Cortex of kidney (tissue), 1 donor: ENCODE results near the gene MGMT.

Source experiments
- DNase-seq: peaks from one replicate; lab custom pipeline; 2025; lab: John Stamatoyannopoulos, UW

The MGMT gene

DNA sequence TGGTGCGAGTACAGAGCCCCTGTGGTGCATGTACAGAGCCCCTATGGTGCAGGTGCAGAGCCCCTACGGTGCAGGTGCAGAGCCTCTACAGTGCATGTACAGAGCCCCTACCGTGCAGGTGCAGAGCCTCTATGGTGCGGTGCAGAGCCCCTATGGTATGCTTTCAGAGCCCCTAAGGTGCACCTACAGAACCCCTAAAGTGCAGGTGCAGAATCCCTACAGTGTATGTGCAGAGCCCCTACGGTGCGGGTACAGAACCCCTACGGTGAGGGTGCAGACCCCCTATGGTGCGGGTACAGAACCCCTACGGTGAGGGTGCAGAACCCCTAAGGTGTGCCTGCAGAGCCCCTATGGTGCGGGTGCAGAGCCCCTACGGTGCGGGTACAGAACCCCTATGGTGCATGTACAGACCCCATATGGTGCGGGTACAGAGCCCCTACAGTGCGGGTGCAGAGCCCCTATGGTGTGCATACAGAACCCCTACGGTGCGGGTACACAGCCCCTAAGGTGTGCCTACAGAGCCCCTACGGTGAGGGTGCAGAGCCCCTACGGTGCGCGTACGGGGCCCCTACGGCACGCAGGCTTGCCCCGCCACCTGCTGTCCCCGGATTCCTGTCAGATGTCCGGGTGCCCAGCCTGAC is 53.5 kb downstream of the MGMT start:
- no peak for DNase-seq

DNA sequence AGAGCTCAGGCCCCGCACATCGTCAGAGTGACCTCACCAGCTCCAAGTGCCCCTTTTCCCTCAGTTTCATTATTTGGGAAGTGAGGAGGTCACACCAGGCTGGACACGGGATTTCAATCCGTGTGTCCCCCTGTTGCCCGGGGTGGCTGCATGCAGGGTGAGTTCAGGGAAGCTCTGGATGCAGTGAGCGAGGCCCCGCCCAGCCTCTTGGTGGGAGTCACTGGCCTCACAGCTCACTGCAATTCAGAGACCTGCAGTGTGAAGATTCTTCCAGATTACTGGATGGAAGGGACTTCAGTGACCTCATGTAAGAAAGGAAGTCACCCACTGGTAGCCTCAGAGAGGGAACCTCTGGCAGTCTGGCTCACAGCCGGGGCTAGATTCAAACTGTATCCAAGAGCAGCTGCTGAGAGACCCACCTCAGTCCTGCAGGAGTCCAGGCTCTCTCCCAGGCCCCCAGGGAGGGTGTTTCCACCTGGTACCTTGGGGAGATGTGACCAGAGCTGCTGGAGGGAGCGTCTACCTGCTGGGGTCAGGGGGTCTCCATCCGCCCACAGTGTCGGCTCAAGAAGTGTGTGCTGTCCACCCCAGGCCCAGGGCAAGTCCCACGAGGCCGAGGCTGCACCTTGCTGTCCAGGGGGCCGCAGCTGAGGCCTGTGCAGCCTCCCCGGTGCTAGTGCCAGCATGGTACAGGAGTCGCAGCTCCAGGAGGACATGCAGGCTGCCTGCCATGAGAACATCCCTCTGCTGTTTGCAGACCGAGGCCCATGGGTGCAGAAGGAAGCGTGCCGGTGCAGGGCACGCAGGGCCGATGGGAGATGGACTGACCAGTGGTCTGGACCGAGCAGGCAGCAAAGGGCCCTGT is 54.4 kb downstream of the MGMT start:
- DNase-seq: no peak

DNA sequence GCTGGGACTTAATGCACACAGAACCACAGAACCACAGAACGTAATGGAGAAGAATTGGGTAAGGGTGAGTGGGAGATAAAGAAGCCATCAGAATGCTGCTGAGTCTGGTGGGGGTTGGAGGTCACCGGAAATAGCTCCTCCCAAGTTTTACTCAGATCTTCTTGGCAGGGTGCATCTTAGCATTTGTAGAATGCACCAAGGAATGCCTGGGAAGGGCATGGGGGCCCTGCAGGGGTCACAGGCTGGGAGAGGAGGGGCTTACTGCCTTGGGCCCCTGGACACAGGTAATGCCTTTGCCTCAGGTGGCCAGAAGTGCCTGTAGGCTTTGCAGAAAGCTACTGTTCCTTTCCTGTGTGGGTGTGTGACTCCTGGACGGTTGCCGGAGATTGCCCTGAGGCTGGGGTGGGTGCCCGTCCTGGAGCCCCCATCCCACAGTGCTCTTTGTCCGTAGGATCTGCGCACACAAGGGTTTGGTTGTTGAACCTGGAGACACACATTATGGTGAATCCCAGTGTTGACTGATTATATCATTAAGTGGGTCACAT is 55.1 kb downstream of the MGMT start:
- no peak for DNase-seq

DNA sequence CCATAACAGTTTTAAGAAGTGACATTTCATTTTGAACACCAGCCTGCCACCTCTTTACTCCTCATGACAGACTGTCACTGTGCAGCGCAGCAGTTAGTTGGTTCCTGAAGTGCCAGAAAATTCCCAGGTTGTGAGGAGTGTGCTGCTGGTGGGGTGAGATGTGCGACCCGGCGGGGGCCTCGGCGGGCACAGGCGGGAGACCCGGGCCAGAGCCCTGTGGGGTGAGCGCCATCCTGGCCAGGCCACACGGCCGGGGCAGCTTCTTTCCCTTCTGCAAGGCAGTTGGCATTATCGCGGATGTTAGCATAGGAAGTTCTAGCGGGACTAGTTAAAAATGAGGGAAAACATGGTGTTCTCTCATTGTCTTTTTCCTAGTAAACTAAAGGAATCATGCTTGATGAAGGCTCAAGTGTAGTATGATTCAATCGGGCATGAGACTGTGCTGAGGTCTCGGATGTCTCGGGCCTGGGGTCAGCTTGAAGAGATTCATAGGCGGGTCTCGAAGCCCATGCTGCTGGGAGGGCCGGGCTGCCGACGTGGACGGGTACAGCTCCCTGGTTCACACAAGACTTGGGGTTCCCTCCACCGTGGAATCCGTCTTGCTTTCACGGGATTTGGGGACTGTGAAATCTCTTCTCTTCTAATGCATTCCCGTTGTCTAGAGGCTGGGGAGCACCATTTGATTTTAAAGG is 56.1 kb downstream of the MGMT start:
- DNase-seq: no peak

DNA sequence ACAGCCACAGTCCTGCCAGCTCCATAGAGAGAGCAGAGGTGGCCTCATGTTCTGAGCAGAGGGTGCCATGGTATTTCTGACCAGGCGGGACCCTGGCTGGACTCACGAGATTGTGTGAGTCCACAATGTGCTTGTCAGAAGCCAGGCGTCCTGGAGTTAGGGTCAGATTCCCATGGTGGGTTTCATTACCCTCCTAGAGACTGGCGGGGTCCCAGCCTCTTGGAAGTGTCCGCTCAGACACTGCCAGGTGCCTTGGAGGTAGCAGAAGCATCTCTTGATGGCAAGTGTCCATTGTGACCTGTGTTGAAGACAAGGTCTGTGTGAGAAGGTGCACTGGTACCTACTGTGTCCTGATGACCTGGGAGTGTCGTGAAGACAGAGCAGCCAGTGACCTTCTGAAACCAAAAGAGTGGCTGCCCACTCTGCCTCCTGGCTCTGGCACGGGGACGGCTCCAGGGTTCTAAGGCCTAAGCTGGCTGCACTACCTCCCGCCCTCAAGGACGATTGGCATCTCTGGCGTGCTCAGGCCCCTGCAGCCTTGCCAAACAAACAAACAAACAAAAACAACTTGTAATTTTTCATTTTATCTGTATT is 56.8 kb downstream of the MGMT start:
- no peak for DNase-seq

DNA sequence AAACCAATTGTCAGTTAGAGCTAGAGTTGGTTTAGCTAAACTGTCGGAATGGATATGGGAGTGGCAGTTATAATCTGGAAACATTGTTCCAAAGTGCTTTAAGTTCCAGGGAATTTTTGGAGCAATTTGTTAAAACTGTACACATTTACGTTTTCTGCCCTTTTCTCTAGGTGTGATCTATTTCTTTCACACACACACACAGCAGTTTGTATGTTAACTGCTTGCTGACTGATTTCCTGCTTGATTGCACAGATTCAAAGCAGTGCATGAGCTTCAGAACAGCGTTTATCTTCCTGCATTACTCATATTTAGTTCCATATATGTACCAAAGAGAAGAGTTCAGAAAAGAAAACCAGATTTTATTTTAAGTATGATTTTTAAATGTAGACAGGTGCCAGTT is 57.9 kb downstream of the MGMT start:
- DNase-seq: no peak

DNA sequence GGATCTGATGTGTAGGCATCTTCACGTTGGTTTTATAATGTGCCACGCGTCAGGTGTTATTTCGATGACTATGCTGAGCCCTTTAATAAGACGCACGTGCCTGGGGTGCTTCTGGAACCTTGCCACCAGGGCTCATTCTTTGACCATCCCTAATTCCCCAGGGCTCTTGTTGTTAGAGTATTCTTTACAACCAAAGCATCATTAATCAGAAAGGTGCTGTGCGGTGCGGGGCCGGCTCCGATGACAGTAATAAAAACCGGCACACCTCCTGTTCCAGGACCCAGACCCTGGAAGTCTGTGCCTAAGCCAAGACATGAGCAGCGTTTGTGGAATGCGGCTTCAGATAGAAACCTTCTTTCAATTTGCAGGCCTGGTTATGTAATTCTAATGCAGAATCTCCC is 58.4 kb downstream of the MGMT start:
- DNase-seq: no peak

DNA sequence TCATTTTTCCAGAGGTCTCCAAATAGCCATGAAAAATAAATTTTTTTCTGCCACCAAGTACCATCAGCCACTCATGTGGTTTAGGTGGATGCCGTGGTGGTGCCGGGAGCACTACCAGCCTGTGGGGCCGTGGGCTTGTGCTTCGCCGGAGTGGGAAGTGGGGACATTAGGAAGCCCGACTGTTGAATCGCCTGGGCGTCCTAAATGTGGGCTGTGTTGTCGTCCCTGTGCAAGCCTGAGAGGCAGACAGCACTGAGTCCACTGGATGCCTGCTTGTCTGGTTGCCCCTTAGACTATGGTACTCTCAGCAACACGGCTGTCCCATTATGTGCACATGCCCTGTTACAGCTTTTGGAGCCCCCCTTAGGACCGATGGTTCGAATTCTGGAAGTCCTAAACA is 59.9 kb downstream of the MGMT start:
- DNase-seq: no peak

DNA sequence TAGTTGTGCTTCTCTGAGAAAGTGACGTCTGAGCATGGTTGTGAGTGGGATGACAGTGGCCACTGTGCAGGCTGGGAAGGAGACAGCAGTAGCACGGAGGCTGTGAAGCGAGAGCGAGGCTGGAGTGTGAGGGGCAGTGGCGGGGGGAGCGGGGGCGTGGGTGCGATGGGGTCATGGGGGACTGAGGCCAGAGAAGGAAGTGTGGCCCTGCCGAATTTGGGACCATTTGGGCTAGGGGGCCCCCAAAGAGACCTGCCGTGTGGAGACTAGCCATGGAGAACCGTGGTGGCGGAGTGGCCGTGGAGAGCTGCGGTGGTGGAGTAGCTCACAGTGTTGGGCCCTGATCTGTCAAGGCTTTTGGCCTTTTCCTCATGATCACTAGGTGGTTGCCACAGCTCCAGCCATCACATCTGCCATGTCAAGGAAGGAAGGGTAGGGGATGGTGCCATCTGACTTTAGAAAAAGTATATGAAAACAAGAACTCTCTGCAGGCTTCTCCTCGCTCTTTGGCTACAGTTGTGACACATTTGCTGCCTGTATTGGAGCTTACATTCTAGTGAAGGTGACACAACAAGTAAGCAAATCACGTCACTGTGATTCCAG is 61.4 kb downstream of the MGMT start:
- DNase-seq: no peak

DNA sequence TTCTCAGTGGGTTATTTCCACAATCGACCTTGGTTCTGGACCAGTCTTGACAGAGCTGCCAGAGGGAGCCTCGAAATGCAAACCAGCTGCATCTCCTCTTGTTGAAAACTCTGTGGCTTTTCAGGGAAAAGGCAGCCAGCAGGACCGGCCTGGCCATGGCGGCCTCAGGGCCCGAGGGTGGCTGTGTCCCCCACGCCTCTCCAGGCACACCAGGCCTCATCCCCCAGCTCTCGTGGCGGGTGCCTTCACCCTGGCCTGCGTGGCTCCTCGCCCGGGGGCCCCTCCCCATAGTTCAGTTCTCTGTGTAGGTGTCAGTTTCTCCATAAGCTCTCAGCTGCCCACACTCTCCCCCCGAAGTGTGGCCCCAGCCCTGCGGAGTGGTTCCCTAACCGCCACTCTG is 63.5 kb downstream of the MGMT start:
- DNase-seq: no peak

DNA sequence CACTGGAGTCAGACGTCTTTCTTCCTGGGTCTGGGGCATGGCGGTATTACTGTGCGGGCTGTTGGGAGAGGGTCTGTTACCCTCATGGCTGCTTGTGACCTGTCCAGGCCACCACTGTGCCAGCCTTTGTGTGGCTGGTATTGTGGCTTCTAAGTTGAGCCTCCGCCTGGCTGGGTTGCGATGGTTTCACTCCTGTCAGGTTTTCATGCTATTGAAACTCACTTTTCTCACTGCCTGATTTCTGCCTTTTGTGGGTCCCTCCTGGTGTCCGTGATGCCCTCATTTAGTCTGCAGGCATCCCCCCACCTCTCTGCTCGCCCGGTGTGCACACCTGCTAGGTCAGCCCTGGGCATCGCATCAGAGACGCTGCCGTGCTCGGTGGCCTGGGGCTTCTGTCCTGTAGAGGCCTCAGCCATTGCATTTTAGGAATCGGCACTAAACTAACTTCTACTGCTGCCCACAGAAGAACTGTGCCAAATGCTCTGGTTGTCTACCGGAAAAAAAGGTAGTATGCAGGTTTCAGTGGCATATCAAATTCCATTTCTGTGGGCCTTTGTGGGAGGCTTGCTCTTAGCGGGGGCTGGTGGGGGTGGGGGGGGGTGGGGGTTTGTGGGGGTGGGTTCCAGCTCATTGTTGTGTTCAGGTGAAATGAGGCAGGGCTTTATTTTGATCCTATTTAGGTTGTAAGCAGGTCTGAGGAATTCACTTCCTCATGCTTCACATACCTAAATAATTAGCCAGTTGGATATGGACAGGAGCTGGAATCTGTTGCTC is 64.3 kb downstream of the MGMT start:
- DNase-seq: no peak

DNA sequence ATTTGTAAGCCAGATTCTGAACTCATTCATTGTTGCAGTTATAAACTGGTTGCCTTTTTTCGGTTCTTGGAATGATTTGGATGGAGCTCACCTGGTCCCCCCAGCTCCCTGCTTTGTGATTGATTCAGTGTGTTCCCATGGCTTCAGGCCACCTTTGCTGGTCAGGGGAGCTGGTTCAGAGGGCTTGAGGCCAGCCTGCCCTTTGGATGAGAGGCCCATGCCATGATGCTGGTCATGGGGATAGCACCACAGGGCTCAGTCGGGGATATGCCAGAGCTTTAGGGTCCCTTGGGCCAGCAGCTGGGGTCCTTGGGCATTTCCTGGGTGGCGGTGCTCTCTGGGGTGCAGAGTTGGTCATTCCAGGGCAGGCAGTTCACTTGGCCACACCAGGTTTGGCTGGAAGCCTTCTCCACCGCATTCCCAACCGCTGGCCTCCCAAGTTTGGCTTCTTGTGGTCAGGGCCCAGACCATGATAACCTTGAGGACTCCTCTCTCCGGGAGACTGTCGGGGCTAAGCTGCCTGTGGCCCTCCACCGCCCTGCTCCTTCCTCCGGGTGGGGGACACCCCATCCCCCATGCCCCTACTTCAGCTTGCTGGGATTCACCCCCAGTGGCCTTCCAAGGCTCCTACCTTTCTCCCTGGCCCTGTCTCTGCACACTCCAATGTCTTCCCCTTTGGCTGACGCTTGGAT is 65.1 kb downstream of the MGMT start:
- no peak for DNase-seq

DNA sequence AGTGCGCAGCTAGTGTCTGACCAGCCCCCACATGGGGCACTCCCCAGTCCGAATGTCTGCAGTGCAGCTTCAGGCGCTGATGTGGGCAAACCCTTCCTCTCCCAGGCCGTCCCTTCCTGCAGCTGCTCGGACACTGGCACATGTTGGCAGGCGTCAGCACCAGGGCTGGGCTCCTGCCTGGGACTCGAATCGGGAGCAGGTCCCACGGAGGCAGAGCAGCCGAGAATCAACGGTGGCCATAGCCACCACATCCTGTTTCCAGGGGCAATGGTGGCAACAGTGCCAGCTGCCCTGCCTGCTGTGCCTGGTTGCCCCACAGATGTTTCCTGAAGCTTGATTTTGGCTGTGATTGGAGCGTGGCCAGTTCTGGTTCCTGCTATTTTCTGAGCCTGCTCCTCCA is 65.8 kb downstream of the MGMT start:
- DNase-seq: no peak

DNA sequence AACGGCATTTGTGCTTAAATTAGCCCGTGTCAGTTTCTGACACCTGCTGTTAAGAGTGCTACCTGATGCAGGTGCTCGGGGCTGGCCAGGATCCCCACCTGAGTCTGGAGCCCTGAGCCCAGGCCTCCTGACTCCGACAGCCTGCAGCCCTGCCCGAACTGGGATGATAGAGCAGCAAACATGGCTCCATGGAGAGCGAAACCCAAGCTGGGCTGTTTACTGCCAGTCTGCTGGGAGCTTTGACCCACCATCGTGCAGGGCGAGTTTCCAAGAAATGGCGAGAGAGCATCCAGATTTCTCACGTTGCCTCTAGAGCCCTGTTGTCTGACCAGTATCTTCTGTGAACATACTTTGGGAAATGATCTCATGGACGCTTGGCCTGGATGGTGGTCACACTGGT is 66.2 kb downstream of the MGMT start:
- no peak for DNase-seq

DNA sequence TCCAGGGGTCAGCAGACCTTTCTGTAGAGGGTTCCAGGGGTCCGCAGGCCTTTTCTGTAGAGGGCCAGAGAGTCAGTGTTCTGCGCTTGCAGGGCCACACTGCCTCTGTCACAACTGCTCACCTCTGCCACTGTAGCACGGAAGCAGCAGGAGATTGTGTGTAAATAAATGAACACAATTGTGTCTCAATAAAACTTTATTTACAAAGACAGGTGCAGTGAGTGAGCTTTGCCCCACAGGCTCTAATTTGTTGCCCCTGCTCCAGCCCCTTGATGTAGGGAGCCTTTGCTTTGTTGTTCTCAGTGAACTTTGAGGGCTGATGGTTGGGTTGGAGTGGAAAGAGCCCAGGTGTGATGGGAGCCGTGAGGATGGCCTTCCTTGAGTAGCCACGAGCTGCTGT is 67.8 kb downstream of the MGMT start:
- no peak for DNase-seq

DNA sequence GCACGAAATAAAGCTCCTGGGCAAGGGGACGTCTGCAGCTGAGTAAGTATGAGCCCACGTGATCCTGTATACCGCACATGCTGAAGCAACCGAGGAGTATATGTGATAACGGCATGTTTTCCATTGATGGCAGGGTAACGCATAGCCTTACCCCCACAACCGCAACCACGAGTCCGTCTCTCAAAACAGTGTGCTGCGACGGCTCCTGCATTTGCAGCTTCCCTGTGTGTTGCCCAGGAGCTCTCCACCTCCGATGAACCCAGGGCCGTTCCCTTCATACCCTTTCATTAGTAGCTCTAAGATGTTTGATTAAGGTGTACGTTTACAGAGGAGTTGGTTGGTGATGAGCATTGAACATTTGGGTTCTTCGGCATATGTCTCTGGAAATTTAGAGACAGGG is 69.3 kb downstream of the MGMT start:
- DNase-seq: no peak

DNA sequence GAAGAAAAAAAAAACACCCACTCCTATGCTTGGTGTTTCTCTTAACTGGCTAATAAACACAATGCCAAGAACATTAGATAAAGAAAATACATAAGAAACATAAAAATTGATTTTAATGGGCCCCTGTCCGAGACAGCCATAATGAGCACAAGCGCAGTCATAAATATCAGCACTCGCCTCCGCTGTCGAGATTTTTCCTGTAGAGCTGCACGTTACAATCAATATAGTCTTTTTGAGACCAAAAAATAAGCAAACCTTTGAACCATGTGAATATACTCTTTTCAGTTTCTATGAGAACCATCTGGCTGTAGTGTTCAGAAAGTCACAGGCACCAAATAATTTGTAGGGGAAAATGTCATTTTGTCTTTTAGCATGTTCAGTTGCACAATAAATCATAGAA is 70.1 kb downstream of the MGMT start:
- DNase-seq: no peak

DNA sequence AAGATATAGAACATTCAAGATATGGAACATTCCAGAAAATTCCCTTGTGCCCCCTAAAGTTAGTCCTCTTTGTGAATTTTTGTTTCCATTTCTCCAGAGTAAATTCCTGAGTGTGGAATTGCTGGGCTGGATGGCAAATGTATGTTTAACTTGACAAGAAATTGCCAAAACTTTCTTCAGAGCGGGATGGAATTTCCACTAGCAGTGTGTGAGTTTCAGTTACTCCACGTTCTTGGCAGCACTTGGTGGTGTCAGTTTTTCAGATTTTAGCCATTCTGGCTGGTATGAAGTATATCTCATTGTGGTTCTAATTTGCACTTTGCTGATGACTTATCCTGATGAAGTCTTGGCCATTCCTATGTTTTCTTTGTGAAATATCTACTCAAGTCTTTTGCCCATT is 71.2 kb downstream of the MGMT start:
- no peak for DNase-seq

DNA sequence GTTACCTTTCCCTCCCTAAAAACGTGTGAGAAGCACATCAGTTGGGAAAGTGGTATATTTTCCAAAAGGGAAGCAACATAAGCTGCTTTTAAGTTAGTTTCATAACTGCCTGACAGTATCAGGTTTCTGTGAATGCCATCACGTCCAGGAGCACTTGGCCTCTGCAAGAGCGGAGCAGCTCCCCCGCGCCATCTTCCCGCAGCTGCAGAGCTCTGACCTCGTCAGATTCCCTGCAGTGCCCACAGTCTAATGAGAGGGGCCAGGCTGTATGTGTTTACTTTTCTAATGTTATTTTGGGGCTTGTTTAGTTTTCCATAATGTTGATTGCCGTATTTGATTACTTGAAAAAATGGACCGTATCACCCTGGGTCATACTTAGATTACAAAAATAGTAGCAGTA is 74.2 kb downstream of the MGMT start:
- no peak for DNase-seq

DNA sequence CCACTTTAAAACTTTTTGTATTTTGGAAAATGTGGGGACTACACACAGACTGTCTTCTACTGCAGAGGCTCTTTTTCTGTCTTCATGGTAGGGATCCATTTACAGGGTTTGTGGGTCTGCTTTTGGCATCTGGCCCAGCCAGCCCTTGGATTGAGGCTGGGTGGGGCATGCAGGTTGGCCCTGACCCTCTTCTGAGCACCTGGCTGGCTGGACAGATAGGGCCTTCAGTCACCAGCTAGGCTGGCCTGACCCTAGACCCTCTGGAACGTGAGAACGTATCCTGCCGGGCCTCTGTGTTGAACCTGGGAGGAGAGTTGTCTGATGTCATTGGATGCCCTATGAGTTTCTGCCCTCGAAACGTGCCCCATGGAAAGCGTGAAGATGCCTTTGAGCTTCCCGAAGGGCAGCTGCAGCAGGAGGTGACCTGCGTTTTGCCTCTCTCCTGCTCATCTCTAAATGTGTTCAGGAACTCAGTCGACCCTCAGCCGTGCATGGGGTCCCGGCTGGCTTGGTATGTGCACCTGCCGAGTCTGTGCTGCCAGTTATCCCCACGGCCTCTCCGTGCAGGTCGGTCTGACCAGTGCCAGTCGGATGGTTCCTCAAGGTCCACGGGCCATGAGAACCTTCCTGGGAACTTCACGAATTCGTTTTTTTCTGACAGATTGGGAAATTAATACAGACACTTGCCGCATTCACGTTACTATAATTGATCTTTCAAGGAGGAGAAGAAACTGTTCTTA is 74.9 kb downstream of the MGMT start:
- DNase-seq: no peak
